Measurements from ENCODE around the gene SLC28A3.
"Not testable (repeated sequence)": the region's sequence is repeated elsewhere in the genome, so short reads cannot be mapped to it uniquely, and the experiment has no call there.

Gene SLC28A3, protein sequence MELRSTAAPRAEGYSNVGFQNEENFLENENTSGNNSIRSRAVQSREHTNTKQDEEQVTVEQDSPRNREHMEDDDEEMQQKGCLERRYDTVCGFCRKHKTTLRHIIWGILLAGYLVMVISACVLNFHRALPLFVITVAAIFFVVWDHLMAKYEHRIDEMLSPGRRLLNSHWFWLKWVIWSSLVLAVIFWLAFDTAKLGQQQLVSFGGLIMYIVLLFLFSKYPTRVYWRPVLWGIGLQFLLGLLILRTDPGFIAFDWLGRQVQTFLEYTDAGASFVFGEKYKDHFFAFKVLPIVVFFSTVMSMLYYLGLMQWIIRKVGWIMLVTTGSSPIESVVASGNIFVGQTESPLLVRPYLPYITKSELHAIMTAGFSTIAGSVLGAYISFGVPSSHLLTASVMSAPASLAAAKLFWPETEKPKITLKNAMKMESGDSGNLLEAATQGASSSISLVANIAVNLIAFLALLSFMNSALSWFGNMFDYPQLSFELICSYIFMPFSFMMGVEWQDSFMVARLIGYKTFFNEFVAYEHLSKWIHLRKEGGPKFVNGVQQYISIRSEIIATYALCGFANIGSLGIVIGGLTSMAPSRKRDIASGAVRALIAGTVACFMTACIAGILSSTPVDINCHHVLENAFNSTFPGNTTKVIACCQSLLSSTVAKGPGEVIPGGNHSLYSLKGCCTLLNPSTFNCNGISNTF

DNA sequence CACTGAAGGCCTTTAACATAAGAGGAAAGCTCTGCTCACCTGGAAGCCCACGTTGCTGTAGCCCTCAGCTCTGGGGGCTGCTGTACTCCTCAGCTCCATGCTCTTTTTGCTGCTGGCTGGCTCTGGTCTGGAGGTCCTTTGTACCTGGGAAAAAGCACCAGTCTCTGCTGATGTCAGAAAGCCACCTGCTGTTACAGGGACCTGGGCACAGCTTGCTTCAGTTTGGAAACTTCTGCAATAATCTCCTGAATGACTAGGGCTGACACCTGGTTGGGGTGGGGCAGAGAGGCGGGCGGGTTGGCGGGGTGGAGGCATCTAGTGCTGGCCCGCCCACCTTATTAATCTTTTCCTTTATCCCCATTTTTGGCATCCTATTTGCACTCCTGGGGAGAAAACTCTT lies at the start of gene SLC28A3:
Gene SLC28A3 (minus strand): TSS at position 224 of the 400 bp plus-strand sequence. CDS start 125 bp downstream, at position 99.
- DNase-seq (ENCODE audit: low spot score): no peak

DNA sequence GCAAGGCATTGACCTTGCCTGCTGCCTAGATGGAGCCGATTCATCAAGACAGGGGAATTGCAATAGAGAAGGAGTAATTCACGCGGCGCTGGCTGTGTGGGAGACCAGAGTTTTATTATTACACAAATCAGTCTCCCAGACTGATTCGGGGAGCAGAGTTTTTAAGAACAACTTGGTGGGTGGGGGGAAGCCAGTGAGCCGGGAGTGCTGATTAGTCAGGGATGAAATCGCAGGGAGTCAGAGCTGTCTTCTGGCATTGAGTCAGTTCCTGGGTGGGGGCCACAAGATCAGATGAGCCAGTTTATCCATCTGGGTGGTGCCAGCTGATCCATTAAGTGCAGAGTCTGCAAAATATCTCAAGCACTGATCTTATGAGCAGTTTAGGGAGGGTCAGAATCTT lies 49.7 kb upstream of the SLC28A3 start:
- DNase-seq (ENCODE audit: low spot score): not testable (repeated sequence)

DNA sequence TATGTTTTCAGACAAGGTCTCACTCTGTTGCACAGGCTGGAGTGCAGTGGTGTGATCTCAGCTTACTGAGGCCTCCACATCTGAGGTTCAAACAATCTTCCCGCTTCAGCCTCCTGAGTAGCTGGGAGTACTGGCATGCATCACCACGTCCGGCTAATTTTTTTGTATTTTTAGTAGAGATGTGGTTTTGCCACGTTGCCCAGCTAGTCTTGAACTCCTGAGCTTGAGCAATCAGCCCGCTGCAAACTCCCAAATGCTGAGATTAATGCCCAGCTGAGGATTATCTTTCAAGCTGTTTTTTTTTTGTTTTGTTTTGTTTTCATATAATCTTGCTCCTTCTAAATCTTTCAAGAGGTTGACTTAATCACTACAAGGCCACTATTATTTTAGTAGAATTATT lies 47.3 kb upstream of the SLC28A3 start:
- no peak for DNase-seq (ENCODE audit: low spot score)

DNA sequence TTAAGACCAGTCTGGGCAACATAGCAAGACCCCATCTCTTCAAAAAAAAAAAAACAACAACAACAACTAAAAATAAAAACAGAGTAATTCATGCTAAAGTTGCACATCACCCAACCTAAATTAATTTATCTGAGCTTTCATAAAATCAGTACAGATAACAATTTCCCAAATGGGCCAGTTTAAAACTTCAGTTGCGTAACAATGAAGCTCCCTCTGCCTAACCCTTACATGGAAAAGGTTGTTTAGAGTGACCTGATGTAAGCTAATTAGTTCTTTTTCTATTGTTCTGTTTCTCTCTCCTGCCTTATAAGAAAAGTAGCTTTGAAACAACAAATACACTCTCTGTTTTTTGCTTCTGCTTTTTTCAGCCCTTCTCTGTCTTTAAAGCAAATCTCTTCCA lies 46.2 kb upstream of the SLC28A3 start:
- no peak for DNase-seq (ENCODE audit: low spot score)

DNA sequence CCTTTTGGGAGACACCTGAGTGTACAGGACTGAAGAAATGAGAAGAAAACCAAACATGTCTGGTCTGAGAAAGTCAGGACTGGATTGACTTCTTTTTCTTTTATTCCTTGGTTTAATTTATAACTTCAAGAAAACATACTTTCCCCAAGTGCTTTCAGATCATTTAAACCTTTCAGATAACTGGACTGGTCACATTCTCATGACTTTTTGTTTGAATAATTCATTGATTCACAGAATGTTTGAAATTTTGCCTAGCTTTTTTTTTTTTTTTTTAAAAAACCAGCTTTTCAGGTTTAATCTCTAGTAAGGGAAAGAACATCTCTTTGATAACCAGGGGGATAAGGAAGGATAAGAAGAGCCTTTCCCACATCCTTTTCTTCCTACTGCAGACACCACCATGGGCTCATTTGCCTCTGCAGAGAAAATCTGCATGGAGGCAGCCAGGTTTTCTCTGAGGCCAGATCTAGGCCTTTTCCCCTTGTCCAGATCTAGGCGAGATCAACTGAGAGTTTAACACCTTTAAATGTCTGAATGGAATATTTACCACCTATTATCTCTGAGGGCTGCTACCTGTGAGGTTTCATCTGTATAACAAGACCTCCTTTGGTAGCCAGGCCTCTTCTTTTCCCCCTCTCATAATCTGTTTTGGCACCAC lies 45.0 kb upstream of the SLC28A3 start:
- DNase-seq (ENCODE audit: low spot score): no peak

DNA sequence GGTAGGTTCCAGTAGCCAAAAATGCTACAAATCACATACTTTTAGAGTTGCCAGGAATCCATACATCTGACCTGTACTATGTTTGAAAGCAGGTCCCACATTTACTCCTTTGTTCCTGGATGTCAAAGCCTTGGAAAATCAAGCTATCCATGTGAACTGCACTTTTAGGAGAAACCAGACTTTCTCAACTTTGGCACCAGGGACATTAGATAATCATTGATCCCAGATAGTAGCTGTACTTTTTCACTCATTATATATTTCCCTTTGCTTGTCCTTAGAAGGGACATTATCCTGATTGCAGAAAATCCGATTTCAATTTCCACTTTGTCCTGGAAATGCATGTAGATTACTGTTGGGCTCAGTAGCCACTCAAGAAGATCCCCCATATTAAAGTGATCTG lies 44.1 kb upstream of the SLC28A3 start:
- no peak for DNase-seq (ENCODE audit: low spot score)

DNA sequence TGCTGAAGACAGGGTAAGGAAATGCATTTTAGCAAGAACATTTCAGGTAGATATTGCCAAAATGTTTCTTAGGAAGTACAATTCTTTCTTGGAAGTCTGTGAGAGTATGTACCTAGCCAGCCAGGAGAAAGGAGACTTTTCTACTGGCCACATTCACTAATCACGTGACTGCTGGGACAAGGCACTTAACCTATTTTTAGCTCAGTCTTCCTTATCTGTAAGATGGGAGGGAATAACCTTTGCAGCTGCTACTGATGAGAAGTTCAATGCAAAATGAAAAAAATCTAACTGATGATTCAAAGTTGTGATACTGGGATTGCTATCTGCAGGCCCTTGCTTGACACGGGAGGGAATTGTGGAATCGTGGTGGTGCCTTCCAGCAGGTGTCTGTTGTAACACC lies 42.6 kb upstream of the SLC28A3 start:
- DNase-seq (ENCODE audit: low spot score): no peak

DNA sequence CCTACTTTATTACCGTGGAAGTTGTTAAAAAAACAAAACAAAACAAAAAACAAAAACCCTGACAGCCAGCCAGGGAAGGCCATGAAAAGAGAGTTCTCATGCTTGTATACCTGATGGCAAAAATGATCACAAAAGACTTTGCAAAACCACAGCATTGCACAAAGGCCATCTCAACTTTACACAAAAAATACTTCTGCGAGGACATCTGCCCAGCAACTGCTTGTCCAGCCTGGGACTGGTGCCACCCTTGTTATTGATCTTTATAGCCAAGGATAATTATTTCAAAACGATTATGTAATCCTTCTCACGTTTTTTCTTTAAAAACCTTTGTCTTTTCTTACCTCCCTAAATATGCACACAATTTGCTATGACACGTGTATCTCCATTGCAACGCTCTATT lies 42.2 kb upstream of the SLC28A3 start:
- no peak for DNase-seq (ENCODE audit: low spot score)

DNA sequence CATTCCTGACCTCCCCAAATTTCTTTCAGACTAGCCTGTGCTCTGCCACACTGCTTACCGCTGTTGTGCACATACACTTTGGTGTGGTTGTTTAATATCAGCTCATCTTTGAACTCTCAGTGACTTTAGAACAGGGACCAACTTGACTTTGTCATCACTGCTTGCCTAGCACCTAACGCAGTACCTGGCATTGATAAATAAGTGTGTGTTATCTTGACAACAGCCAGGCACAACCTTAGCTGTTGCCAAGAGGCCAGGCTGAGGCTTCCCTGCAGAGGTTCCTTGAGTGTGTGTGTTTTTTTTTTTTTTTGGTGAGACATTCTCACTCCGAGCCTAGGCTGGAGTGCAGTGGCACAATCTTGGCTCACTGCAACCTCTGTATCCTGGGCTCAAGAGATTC lies 41.0 kb upstream of the SLC28A3 start:
- no peak for DNase-seq (ENCODE audit: low spot score)

DNA sequence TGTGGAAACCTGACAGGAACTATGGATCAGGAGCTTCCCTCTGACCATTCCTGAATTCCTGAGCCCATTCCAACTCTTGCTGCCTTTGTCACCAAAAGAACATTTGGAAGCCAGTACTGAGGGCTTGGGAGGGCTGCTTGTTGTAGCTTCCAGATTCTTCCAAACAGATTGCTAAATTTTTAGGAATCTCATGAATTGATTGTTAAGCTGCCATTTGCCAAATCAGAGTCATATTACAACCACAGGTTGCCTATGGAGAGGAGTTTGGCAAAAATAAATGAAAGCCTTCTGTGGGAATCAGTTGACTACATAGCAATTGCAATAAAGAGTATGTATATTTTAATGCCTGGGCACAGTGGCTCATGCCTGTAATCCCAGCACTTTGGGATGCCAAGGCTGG lies 39.2 kb upstream of the SLC28A3 start:
- DNase-seq (ENCODE audit: low spot score): no peak

DNA sequence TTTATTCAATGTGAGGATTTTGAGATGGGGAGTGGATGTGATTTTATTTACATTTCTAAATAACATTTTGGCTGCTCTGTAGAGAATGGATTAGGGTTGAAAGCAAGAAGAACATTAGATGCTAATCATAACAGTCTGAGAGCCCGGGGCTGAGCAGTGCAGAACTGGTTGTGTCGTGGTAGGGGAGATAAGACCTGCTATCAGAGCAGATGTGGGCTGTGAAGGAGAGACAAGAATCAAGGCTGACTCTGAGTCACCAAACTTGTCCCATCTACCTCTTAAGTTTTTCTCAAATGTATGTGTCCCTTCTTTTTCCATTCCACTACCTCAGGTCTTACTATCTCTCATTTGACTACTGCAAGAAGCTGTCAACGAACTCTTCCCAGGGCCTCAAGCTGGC lies 35.4 kb upstream of the SLC28A3 start:
- DNase-seq (ENCODE audit: low spot score): no peak

DNA sequence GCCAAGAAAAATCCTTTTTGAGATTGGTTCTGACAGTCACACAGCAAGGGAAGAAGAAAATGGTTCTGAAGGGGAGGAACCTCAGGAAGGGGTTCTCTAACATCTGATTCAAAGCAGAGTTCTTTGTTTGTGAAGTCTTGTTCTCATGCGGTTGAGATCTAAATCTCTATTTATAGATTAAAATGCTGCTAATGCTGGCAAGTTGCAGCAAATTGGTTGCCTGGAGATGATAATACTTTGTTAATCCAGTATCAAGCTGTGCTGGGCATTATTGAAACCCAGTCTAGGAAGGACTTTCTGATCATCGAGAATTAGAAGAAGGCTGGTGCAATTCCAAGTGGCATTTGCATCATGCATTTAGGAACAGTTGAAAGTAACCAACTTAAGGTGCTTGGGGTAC lies 34.0 kb upstream of the SLC28A3 start:
- DNase-seq (ENCODE audit: low spot score): no peak

DNA sequence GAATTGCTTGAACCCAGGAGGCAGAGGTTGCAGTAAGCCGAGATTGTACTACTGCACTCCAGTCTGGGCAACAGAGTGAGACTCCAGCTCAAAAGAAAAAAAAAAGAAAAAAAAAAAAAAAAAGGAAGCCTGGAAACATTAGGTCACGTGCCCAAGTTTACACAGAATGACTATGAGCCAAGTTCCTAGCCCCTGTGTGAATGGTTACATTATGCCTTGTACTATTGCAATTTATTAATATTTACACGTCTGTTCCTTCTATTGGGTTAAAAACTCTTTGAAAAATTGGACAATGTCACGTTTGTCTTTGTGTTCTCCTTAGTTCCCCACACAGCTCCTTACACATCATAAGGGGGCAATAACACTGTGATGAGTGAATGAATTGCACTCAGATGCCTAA lies 33.5 kb upstream of the SLC28A3 start:
- DNase-seq (ENCODE audit: low spot score): no peak

DNA sequence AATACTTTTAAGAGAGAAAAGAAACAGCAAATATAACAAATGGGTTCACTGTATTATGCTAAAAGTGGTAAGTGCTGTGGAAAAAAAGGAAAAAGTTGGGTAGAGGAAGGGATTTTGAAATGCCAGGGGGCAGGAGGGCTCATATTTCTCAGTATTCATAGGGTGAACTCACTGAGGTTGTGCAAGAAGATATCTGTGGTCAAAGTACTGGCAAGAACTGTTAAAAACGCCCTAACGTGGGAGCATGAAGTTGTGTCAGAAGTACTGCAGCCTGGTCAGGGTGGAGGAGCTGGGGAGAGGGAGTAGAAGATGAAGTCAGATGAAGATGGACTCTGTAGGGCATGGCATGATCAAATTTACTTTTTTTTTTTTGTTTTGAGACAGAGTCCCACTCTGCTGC lies 31.2 kb upstream of the SLC28A3 start:
- no peak for DNase-seq (ENCODE audit: low spot score)

DNA sequence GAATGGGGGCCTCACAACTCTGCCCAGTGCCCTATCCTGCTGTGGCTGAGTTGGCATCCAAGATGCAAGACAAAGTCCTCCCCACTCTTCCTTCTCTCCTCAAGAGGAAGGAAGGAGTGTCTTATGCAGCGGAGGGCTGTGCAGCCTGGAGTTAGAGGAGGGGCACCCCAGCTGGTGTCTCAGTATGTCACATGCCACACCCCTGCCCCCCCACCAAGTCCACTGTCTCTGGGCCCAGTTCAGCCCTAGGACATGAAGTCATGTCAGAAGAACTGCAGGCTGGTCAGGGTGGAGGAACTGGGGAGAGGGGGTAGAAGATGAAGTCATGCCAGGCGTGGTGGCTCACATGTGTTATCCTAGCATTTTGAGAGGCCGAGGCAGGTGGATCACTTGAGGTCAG lies 28.0 kb upstream of the SLC28A3 start:
- DNase-seq (ENCODE audit: low spot score): no peak

DNA sequence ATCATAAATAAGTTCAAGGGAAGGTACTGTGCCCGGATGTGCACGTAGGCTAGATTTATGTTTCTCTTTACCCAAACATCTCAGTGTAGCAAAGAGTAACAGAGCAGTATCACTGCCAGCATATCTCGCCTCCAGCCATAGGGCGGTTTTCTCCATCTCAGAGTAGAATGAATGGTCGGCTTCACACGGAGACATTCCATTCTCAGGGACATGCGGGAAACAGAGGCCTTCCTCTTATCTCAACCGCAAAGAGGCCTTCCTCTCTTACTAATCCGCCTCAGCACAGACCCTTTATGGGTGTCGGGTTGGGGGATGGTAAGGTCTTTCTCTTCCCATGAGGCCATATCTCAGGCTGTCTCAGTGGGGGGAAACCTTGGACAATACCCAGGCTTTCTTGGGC lies 27.2 kb upstream of the SLC28A3 start:
- not testable (repeated sequence) for DNase-seq (ENCODE audit: low spot score)

DNA sequence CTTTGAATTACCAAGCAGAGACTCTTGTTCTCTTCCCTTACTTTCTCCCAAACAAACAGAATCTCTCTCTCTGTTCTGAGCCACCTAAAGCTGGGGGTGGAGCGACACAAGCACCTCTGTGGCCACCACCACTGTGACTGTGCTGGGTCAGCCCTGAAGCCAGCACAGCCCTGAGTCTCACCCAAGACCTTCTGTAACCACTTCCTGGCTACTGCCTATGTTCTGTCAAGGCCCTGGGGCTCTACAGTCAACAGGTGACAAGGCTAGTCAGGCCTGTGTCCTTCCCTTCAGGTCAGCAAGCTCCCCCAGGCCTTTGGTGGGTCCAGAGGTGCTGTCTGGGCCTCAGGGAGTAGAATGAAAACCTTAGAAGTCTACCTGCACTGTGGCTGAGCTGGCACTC lies 26.1 kb upstream of the SLC28A3 start:
- DNase-seq (ENCODE audit: low spot score): no peak

DNA sequence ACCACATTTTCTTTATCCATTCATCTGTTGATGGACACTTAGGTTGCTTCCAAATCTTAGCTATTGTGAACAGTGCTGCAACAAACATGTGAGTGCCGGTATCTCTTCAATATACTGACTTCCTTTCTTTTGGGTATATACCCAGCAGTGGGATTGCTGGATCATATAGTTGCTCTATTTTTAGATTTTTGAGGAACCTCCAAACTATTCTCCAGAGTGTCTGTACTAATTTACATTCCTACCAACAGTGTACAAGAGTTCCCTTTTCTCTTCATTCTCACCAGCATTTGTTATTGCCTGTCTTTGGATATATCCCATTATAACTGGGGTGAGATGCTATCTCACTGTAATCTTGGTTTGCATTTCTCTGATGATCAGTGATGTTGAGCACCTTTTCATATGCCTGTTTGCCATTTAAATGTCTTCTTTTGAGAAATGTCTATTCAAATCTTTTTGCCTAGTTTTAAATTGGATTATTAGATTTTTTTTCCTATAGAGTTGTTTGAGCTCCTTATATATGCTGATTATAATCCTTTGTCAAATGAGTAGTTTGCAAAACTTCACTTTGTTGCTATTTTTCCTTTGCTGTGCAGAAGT lies 24.4 kb upstream of the SLC28A3 start:
- not testable (repeated sequence) for DNase-seq (ENCODE audit: low spot score)

DNA sequence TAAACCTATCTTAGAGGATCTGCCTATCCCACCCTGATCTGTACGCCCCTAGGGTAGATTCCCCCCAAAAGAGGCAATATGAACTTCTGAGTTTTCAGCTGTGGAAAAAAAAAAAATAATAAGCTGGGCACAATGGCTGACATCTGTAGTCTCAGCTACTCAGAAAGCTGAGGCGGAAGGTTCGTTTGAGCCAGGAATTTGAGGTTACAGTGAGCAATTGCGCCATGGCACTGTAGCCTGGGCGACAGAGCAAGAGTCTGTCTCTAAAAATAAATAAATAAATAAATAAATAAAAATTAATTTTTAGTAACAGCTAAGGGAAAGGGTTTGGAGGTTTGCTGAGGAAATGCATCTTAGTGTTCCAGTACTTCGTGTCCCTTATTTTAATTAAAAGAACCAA lies 21.1 kb upstream of the SLC28A3 start:
- no peak for DNase-seq (ENCODE audit: low spot score)

DNA sequence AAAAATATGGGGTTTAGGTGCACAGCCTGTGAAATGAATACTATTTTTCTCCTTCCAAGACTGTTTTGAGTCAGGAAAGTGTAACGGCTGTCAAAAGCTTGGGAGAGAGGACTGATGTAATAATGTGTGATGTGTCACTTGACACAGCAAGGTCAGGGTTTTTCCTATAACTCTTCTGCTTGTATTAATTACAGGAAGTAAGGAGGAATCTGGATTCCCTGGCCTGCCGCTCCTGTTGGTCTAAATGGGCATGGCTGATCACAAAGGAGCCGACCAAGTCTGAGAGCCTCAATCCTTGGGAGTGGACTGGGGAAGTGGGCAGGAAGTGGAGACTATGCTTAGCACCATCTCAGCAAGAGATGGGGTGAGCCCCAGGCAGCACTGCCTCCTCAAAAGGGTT lies 16.7 kb upstream of the SLC28A3 start:
- no peak for DNase-seq (ENCODE audit: low spot score)

DNA sequence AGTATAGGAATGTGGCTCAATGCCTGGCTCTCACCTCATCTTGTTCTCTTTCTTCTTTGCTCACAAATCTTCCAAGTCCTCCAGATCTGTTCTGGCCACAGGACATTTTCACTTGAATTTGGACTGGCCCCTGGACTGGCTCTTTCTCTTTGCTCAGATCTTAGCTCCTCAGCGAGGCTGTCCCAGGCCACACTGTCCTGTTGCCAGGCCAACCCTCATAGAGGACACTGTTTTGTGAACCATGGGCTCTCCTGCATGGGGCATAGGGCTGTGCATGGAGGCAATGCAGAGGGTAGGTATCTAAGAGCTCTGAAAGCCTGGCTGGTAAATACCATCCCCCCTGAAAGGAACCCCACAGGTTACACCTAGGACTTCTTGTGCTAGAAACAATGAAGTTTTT lies 13.5 kb upstream of the SLC28A3 start:
- no peak for DNase-seq (ENCODE audit: low spot score)

DNA sequence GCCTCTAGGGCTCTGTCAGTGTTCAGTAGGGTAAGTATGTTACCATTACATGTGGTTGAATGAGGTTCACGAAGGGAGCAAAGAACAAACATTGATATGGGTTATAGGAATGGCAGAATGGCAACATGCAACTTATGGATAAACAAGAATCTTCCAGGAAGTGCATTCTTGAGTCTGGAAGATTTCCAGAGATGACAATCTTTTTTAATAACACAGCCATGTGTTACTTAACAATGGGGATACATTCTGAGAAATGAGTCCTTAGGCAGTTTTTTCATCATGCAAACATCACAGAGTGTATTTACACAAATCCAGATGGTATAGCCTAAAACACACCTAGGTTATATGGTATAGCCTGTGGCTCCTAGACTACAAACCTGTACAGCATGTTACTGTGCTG lies 9.1 kb upstream of the SLC28A3 start:
- DNase-seq (ENCODE audit: low spot score): no peak

DNA sequence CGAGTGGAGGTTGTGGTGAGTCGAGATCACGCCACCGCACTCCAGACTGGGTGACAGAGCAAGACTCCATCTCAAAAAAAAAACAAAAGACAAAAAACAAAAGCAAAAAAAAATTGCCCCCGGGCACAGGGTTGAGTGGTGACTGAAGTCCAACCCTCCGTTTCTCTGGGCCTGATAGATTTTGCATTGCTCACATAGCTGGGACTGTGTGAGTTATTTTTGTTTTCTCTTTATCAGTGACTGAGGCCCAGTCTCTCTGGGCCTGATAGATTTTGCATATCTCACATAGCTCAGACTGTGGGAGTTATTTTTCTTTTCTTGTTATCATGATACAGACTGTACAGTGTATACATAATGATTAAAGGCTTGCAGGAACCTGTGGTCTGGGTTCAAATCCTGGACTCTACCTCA lies 2.6 kb upstream of the SLC28A3 start:
- DNase-seq (ENCODE audit: low spot score): no peak

All from SW480 (cell line).